H9 (cell line): Measurements from ENCODE around the gene WDHD1. TPM values are rescaled to one million over a fixed set of nuclear protein-coding genes. Genes with fewer than 3 reads are reported as not detected.
"Not testable (repeated sequence)": the region's sequence is repeated elsewhere in the genome, so short reads cannot be mapped to it uniquely, and the experiment has no call there.

Source experiments
- DNase-seq: peaks from one replicate; pipeline ENCODE4 v3.0.0-alpha.2; 2017
- H2AFZ ChIP-seq: one replicate; pipeline ENCODE4 v1.6.1; 2013; ENCODE audit warnings: mild to moderate bottlenecking, low read length, control low read depth, moderate library complexity
- H2AK5ac ChIP-seq: 2 replicates; pipeline ENCODE4 v1.6.1; 2013; ENCODE audit warnings: low read length, control low read depth, mixed read lengths; ENCODE audit not compliant: insufficient read length
- H2BK120ac ChIP-seq: one replicate; pipeline ENCODE4 v1.6.1; 2013; ENCODE audit warnings: low read depth, mild to moderate bottlenecking, low read length, control low read depth, inconsistent platforms; ENCODE audit not compliant: poor library complexity, severe bottlenecking
- H2BK12ac ChIP-seq: 2 replicates; pipeline ENCODE4 v1.6.1; 2013; ENCODE audit warnings: low read length, control low read depth, mixed read lengths, low read depth; ENCODE audit not compliant: insufficient read length
- H2BK15ac ChIP-seq: 2 replicates; pipeline ENCODE4 v1.6.1; 2013; ENCODE audit warnings: low read depth, low read length, control low read depth
- H2BK20ac ChIP-seq: one replicate; pipeline ENCODE4 v1.6.1; 2013; ENCODE audit warnings: low read depth, mild to moderate bottlenecking, low read length, control low read depth, inconsistent platforms; ENCODE audit not compliant: poor library complexity, severe bottlenecking
- H2BK5ac ChIP-seq: 2 replicates; pipeline ENCODE4 v1.6.1; 2013; ENCODE audit warnings: low read length, control low read depth, mixed read lengths; ENCODE audit not compliant: insufficient read length
- H3K14ac ChIP-seq: 2 replicates; pipeline ENCODE4 v1.6.1; 2013; ENCODE audit warnings: low read length, control low read depth; ENCODE audit not compliant: insufficient read depth
- H3K18ac ChIP-seq: 2 replicates; pipeline ENCODE4 v1.6.1; 2013; ENCODE audit warnings: low read depth, mild to moderate bottlenecking, mixed read lengths, low read length, control low read depth; ENCODE audit not compliant: insufficient read length
- H3K23ac ChIP-seq: 2 replicates; pipeline ENCODE4 v1.6.1; 2013; ENCODE audit warnings: low read length, control low read depth, mixed read lengths, low read depth; ENCODE audit not compliant: insufficient read length
- H3K23me2 ChIP-seq: 2 replicates; pipeline ENCODE4 v1.6.1; 2013; ENCODE audit warnings: low read depth, mild to moderate bottlenecking, mixed read lengths, low read length, control low read depth; ENCODE audit not compliant: insufficient read length, poor library complexity, severe bottlenecking
- H3K27ac ChIP-seq: 2 replicates; pipeline ENCODE4 v1.5.1; 2013; ENCODE audit warnings: low read length, control low read depth, mixed read lengths, low read depth; ENCODE audit not compliant: insufficient read length
- H3K27me3 ChIP-seq: 2 replicates; pipeline ENCODE4 v1.6.1; 2013; ENCODE audit warnings: low read length, control low read depth, inconsistent platforms; ENCODE audit not compliant: insufficient read depth
- H3K4ac ChIP-seq: 2 replicates; pipeline ENCODE4 v1.6.1; 2013; ENCODE audit warnings: low read depth, mild to moderate bottlenecking, control low read depth, inconsistent platforms, low read length, moderate library complexity
- H3K4me1 ChIP-seq: 2 replicates; pipeline ENCODE4 v1.6.1; 2013; ENCODE audit warnings: low read length, control low read depth, inconsistent platforms; ENCODE audit not compliant: insufficient read depth
- H3K4me2 ChIP-seq: 2 replicates; pipeline ENCODE4 v1.6.1; 2013; ENCODE audit warnings: low read length, control low read depth, mixed read lengths; ENCODE audit not compliant: insufficient read length, insufficient read depth
- H3K56ac ChIP-seq: 2 replicates; pipeline ENCODE4 v1.6.1; 2013; ENCODE audit warnings: low read depth, mild to moderate bottlenecking, mixed read lengths, low read length, control low read depth; ENCODE audit not compliant: insufficient read length
- H3K79me1 ChIP-seq: 2 replicates; pipeline ENCODE4 v1.6.1; 2013; ENCODE audit warnings: low read depth, mild to moderate bottlenecking, moderate library complexity, low read length, control low read depth, inconsistent platforms; ENCODE audit not compliant: insufficient read depth, poor library complexity, severe bottlenecking
- H3K79me2 ChIP-seq: 2 replicates; pipeline ENCODE4 v1.6.1; 2013; ENCODE audit warnings: low read length, control low read depth, inconsistent platforms; ENCODE audit not compliant: insufficient read depth
- H3K9ac ChIP-seq: 2 replicates; pipeline ENCODE4 v1.6.1; 2013; ENCODE audit warnings: low read length, control low read depth, mixed read lengths; ENCODE audit not compliant: insufficient read length; ENCODE audit errors: extremely low read depth
- H3K9me3 ChIP-seq: one replicate; pipeline ENCODE4 v1.6.1; 2013; ENCODE audit warnings: low read depth, low read length, inconsistent platforms; ENCODE audit not compliant: control insufficient read depth
- H3T11ph ChIP-seq: one replicate; pipeline ENCODE4 v1.6.1; 2013; ENCODE audit warnings: mild to moderate bottlenecking, low read length, control low read depth, inconsistent platforms
- H4K20me1 ChIP-seq: one replicate; pipeline ENCODE4 v1.6.1; 2013; ENCODE audit not compliant: control insufficient read depth, insufficient read length, insufficient read depth
- H4K5ac ChIP-seq: 2 replicates; pipeline ENCODE4 v1.6.1; 2013; ENCODE audit warnings: low read depth, mild to moderate bottlenecking, mixed read lengths, low read length, control low read depth; ENCODE audit not compliant: insufficient read length
- H4K8ac ChIP-seq: replicated peaks from 2 replicates; pipeline ENCODE4 v1.6.1; 2013; ENCODE audit warnings: low read length, control low read depth, mixed read lengths, low read depth; ENCODE audit not compliant: insufficient read length
- H4K91ac ChIP-seq: 2 replicates; pipeline ENCODE4 v1.6.1; 2013; ENCODE audit warnings: low read depth, mild to moderate bottlenecking, moderate library complexity, mixed read lengths, low read length, control low read depth; ENCODE audit not compliant: insufficient read length
- H3K27ac Mint-ChIP-seq, 3 experiments: 2 replicates in 2 of 3; 3 replicates in 1 of 3; pipeline ENCODE4 v1.8.0; 2020 to 2021; ENCODE audit warnings: mixed read lengths in 3 of 3, mild to moderate bottlenecking in 1 of 3, moderate library complexity in 1 of 3
- H3K27me3 Mint-ChIP-seq: 2 replicates; pipeline ENCODE4 v1.8.0; 2021; ENCODE audit warnings: low read depth, mild to moderate bottlenecking, moderate library complexity, mixed read lengths
- H3K36me3 Mint-ChIP-seq, 3 experiments: 2 replicates in 2 of 3; 3 replicates in 1 of 3; pipeline ENCODE4 v1.8.0; 2020 to 2021; ENCODE audit warnings: low read depth in 3 of 3, mixed read lengths in 3 of 3; ENCODE audit not compliant: insufficient read depth in 1 of 3
- H3K4me1 Mint-ChIP-seq, 2 experiments: 2 replicates each; pipeline ENCODE4 v1.8.0; 2020; ENCODE audit warnings: mixed read lengths in 2 of 2
- H3K4me3 Mint-ChIP-seq, 2 experiments: 2 replicates in 1 of 2; 3 replicates in 1 of 2; pipeline ENCODE4 v1.8.0; 2020 to 2021; ENCODE audit warnings: mild to moderate bottlenecking in 2 of 2, mixed read lengths in 2 of 2, moderate library complexity in 1 of 2
- H3K9me3 Mint-ChIP-seq, 2 experiments: 2 replicates in 1 of 2; 3 replicates in 1 of 2; pipeline ENCODE4 v1.8.0; 2020; ENCODE audit warnings: mild to moderate bottlenecking in 2 of 2, mixed read lengths in 2 of 2, moderate library complexity in 1 of 2
- CTCF ChIP-seq: fragments of 200-600 bp; sonication (generic); conservative IDR thresholded peaks from 3 replicates; pipeline ENCODE4 v1.8.0; 2021; ENCODE audit warnings: antibody characterized with exemption, mild to moderate bottlenecking
- WGBS: extraction: QIAGEN DNeasy Blood & Tissue Kit; methylation state at CpG from one replicate; pipeline ENCODE4 v1.1.7; 2013; ENCODE audit warnings: missing lambda C conversion rate, low lambda C conversion rate, mixed read lengths; ENCODE audit not compliant: insufficient read length; ENCODE audit errors: extremely low coverage; 5-methylcytosine and 5-hydroxymethylcytosine counted together
- total RNA-seq: library from RNA; stranded (reverse); gene quantifications from 2 replicates; pipeline ENCODE4 v1.2.1, GENCODE V29; 2021

Gene WDHD1
- total RNA-seq, 1 experiment from 2014 or later: 93.7 TPM

DNA sequence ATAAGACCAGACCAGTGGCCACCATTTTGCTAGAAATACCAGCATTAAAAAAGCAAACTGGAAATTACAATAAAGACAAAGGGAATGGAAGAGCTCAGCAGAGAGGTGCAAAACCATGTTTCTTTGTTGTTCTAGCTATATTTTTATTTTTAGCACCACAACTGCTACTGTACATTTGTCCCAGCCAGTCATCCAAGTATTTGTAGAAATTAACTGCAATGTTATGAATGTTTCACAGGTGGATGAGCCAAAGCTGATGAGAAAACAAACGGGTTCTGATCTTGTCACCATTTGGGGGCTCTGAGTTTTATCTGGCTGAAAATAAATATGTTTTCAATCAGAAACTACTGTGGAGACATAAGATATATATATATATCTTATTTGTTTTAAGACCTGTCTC lies 99.3 kb downstream of the WDHD1 start:
- H3K9me3 ChIP-seq: no peaks in the 10 kb centered on the region
- H3K79me1 ChIP-seq: no peaks in the 10 kb centered on the region
- no peak overlapping the region for H4K8ac ChIP-seq
- H2AK5ac ChIP-seq: no peak overlapping the region
- Mint-ChIP-seq H3K4me3 (no peak overlapping the region), H3K36me3 (no peaks in the 10 kb centered on the region), H3K4me1 (no peaks in the 10 kb centered on the region), H3K9me3 (no peaks in the 10 kb centered on the region; a peak in 1 of 5 replicates), H3K27me3 (no peaks in the 10 kb centered on the region), H3K27ac (no peak overlapping the region)
- no peak overlapping the region for H2AFZ ChIP-seq
- no peak overlapping the region for H2BK5ac ChIP-seq
- no peak overlapping the region for H3K4me2 ChIP-seq
- no CpG with 5 or more reads among the region's 1 CpG for WGBS
- no peaks in the 10 kb centered on the region for H3K27me3 ChIP-seq
- H4K5ac ChIP-seq: no peak overlapping the region
- no peak for TF ChIP-seq CTCF
- H3K56ac ChIP-seq: no peak overlapping the region
- no peaks in the 10 kb centered on the region for H4K20me1 ChIP-seq
- H3T11ph ChIP-seq: no peak overlapping the region
- no peak overlapping the region for H4K91ac ChIP-seq
- no peaks in the 10 kb centered on the region for H3K79me2 ChIP-seq
- H3K18ac ChIP-seq: no peak overlapping the region
- no peak overlapping the region for H3K14ac ChIP-seq
- H3K4me1 ChIP-seq: no peaks in the 10 kb centered on the region; the same call in 1 of the 2 replicates
- DNase-seq: no peak
- H3K23me2 ChIP-seq: no peaks in the 10 kb centered on the region
- no peak overlapping the region for H2BK15ac ChIP-seq
- no peak overlapping the region for H2BK12ac ChIP-seq
- no peak overlapping the region for H2BK20ac ChIP-seq
- H2BK120ac ChIP-seq: no peak overlapping the region
- H3K4ac ChIP-seq: no peak overlapping the region
- no peak overlapping the region for H3K27ac ChIP-seq
- H3K23ac ChIP-seq: no peak overlapping the region
- H3K9ac ChIP-seq: no peak overlapping the region

GRCh38 chr14:54926570-54926969 lies 100.3 kb downstream of the WDHD1 start:
- DNase-seq, H3K9me3 ChIP-seq: not testable (repeated sequence)

More at GRCh38 chr14:54926570-54926969, 100.3 kb downstream of the WDHD1 start:
- not testable (repeated sequence) for H3K4ac ChIP-seq, H3K36me3 Mint-ChIP-seq, H2BK20ac ChIP-seq, H2BK5ac ChIP-seq, H3K9ac ChIP-seq, H3K79me2 ChIP-seq, H3K56ac ChIP-seq, H3K27ac Mint-ChIP-seq, H2BK15ac ChIP-seq, H3K14ac ChIP-seq, H3K18ac ChIP-seq, H3K4me1 Mint-ChIP-seq, H4K20me1 ChIP-seq, H3K9me3 Mint-ChIP-seq, H4K91ac ChIP-seq, H3K23ac ChIP-seq, H3K4me3 Mint-ChIP-seq, H3K27ac ChIP-seq, H3K27me3 ChIP-seq, H4K5ac ChIP-seq, H2BK12ac ChIP-seq, H2BK120ac ChIP-seq, H4K8ac ChIP-seq, H3T11ph ChIP-seq, H2AFZ ChIP-seq, H3K4me2 ChIP-seq, H2AK5ac ChIP-seq, H3K27me3 Mint-ChIP-seq, H3K23me2 ChIP-seq, H3K4me1 ChIP-seq, H3K79me1 ChIP-seq
- no CpG with 5 or more reads among the region's 5 CpGs for WGBS
